Inferior parietal cortex (tissue), 1 donor: ENCODE results near the gene CAB39L.

Source experiments
- DNase-seq: peaks from one replicate; pipeline ENCODE4 v3.0.0-alpha.2; 2016; ENCODE audit errors: extremely low spot score

The CAB39L gene

GRCh38 chr13:49441846-49442245 lies 2.0 kb downstream of the CAB39L start:
- no peak for DNase-seq

DNA sequence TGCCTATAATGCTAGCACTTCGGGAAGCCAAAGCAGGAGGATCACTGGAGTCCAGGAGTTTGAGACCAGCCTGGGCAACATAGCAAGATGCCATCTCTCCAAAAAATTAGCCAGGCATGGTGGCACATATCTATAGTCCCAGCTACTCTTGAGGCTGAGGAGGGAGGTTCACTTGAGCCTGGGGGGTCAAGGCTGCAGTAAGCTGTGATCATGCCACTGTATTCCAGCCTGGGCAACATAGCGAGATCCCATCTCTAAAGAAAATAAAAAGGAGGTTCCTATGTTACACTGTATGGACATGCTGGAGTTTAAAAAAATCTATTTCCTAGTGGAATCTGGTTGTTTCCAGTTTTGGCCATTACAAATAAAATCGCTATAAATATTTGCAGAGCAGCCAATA lies 2.6 kb downstream of the CAB39L start:
- DNase-seq = no peak

- DNase-seq = no peak
These were observed 4.3 kb downstream of the CAB39L start for GRCh38 chr13:49439609-49440008.

- no peak for DNase-seq
These were observed 6.2 kb downstream of the CAB39L start for GRCh38 chr13:49437705-49438104.

- peak; percentile 39 for DNase-seq
These were observed 7.0 kb downstream of the CAB39L start for GRCh38 chr13:49436890-49437289.

DNA sequence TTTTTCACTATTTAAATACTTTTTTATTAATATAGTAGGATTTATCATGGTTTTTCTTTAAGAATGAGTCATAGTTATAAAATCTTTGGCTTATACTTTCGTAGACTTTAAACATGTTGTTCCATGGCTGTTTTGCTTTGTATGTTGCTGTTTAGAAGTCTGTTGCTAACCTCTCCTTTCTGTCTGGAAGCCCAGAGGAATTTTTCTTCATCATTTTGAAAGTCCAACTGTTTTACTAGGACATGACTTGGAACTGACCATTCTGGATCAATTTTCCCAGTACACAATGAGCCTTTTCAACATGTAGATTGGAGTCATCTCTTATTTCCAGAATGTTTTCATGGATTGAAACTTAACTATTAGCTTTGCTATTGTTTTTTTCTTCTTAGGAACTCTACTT lies 7.9 kb downstream of the CAB39L start:
- DNase-seq = no peak

GRCh38 chr13:49429121-49429520 lies 14.7 kb downstream of the CAB39L start:
- no peak for DNase-seq

GRCh38 chr13:49428041-49428763 lies 15.7 kb downstream of the CAB39L start:
- DNase-seq = no peak

DNA sequence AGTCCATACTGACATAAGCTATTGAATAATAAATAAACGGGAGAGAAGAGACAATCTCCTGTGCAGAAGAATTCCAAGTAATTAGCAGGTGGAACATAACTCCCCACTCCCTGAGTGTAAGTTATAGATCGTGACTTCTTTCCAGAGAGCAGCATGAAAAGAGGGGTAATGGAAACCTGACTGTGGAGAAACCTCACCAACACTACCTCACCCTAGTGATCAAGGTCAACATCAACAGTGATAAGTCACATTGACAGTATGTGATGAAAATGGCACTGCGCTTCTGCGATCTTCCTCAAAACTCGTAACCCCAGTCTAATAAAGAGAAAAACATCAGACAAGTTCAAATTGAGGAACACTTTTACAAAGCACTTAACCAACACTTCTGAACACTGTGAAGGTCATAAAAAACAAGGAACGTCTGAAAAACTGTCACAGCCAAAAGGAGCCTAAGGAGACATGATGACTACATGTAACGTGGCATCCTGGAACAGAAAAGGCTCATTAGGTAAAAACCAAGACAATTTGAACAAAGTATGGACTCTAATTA lies 19.8 kb downstream of the CAB39L start:
- DNase-seq = no peak

- no peak for DNase-seq
These were observed 22.5 kb downstream of the CAB39L start for GRCh38 chr13:49421391-49421790.

DNA sequence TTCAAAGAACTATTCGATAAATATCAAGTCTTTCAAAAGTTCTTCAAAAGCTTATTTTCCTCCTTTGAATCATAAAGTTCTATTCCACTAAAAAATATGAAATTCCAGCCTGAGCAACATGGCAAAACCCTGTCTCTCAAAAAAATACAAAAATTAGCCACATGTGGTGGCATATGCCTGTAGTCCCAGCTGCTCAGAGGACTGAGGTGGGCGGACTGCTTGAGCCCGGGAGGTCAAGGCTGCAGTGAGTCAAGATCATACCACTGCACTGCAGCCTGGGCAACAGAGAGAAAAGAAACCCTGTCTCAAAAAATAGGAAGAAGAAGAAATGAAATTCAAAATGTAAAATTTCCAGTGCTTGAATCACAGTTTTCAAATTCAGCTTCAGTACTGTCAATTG lies 24.6 kb downstream of the CAB39L start:
- no peak for DNase-seq

DNA sequence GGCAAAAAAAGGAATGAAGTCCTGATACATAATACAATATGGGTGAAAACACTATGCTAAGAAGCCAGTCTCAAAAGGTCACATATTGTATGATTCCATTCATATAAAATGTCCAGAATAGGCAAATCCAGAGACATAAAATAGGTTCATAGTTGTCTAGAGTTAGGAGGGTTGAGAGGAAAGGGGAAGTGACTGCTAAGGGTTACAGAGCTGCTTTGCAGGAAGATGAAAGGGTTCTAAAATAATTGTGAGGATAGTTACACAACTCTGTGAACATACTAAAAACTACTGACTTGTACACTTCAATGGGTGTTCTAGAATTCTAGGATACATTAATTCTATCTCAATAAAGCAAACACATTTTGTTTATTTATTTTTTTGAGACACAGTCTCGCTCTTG lies 25.7 kb downstream of the CAB39L start:
- DNase-seq = no peak

- no peak for DNase-seq
These were observed 26.7 kb downstream of the CAB39L start for GRCh38 chr13:49417161-49417560.

GRCh38 chr13:49412749-49413148 lies 31.1 kb downstream of the CAB39L start:
- no peak for DNase-seq

- DNase-seq = no peak
These were observed 32.5 kb downstream of the CAB39L start for GRCh38 chr13:49411353-49411752.

DNA sequence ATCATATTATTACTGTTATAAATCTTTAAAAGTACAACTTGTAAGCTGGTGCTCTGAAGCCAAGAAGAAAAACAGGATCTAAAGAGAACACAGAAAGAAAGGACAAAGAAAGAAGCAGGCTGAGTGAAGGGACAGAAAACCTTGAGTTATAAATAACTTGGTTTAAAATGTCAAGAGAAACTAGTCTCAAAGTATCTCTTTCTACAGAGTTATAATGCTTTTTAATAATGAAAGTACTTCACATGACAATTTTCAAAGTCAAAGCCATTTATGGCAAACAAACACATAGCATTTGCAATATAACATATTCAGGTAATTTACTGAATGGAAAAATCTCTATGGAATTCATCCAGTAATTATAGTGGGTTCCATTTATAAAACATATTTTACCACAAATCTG lies 33.4 kb downstream of the CAB39L start:
- no peak for DNase-seq

DNA sequence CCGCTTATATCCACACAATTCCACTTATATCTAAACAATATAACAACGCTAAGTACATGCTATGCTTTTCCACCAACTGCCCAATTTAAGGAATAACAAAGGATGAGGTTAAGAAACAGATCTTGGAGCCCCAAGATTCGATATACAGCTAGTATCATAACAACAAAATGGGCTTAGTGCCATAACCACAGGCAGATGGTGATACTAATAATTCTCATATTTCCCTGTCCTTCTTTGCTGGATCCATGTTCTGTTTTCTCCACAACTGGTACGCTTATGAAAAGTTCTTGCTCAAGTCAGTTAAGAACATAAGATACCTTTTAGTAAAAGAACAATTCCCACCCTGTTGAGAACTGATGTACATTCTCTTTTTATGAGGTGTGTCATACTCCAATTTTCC lies 33.9 kb downstream of the CAB39L start:
- no peak for DNase-seq

GRCh38 chr13:49409008-49409407 lies 34.9 kb downstream of the CAB39L start:
- no peak for DNase-seq

DNA sequence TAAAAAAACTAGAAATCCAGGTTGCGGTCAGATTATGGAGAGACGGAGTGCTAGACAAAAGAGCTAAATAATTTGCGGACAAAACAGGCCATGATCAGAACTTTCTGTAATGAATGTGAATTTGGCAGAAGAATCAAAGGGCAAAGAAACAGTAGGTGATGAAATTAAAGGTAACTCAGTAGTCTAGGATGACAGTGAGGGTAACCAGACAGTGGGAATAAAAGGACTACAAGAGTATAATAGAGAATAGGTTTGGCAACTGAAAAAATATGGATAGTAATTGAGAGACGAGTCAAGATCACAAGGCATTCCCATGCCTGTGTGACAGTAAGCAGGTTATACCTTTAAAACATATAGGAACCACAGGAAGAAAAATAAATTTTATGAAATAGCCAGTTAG lies 35.9 kb downstream of the CAB39L start:
- no peak for DNase-seq

DNA sequence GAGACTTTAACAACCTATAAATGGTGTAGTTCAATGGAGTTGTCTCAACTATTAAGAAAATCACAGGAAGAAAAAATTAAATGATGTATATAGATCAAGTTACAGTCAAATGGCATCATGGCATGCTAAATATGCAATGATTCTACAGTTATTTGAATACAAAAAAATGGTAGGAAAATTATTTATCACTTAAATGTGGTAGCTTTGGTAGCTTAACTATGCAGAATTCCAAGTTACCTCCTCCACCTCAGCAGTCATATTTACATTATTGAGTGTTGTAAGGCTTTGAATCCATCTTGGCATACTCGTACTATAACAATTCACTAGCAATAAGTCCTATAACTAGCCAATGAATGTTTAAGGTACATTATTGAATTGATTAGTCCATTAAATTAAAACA lies 36.8 kb downstream of the CAB39L start:
- DNase-seq = no peak

GRCh38 chr13:49404703-49405020 lies 39.2 kb downstream of the CAB39L start:
- no peak for DNase-seq

GRCh38 chr13:49403996-49404702 lies 39.7 kb downstream of the CAB39L start:
- no peak for DNase-seq
